Measurements from ENCODE around the gene CCL7.

CCL7 gene

GRCh38 chr17:34248511-34249024, 21.5 kb upstream of the CCL7 start:
- no peak for FAIRE-seq

- FAIRE-seq: no peak
Measured at GRCh38 chr17:34249061-34249460, 21.0 kb upstream of the CCL7 start.

GRCh38 chr17:34249478-34249877, 20.5 kb upstream of the CCL7 start:
- no peak for FAIRE-seq

- FAIRE-seq: no peak
Measured at GRCh38 chr17:34251186-34251585, 18.8 kb upstream of the CCL7 start.

- FAIRE-seq: no peak
Measured at GRCh38 chr17:34252095-34252443, 18.0 kb upstream of the CCL7 start.

GRCh38 chr17:34252444-34253138, 17.4 kb upstream of the CCL7 start:
- FAIRE-seq: peak; percentile 80

GRCh38 chr17:34253139-34253525, 16.9 kb upstream of the CCL7 start:
- no peak for FAIRE-seq

- FAIRE-seq: no peak
Measured at GRCh38 chr17:34254146-34254545, 15.9 kb upstream of the CCL7 start.

GRCh38 chr17:34254651-34255380, 15.2 kb upstream of the CCL7 start, which contains the start of gene CCL2:
CCL2 (plus strand) TSS chr17:34255285; CDS start chr17:34255350, 65 bp downstream.
- no peak for FAIRE-seq

- no peak for FAIRE-seq
Measured at GRCh38 chr17:34255381-34255732, 14.7 kb upstream of the CCL7 start.

GRCh38 chr17:34255841-34256240, 14.2 kb upstream of the CCL7 start:
- no peak for FAIRE-seq

GRCh38 chr17:34257299-34257985, 12.6 kb upstream of the CCL7 start:
- no peak for FAIRE-seq

GRCh38 chr17:34257986-34258326, 12.1 kb upstream of the CCL7 start:
- no peak for FAIRE-seq

GRCh38 chr17:34259146-34259545, 10.9 kb upstream of the CCL7 start:
- no peak for FAIRE-seq

GRCh38 chr17:34260861-34261260, 9.2 kb upstream of the CCL7 start:
- FAIRE-seq: no peak

GRCh38 chr17:34261568-34262337, 8.3 kb upstream of the CCL7 start:
- FAIRE-seq: no peak

- no peak for FAIRE-seq
Measured at GRCh38 chr17:34265711-34266110, 4.3 kb upstream of the CCL7 start.

GRCh38 chr17:34275881-34276280, 5.9 kb downstream of the CCL7 start:
- no peak for FAIRE-seq

GRCh38 chr17:34276826-34277225, 6.8 kb downstream of the CCL7 start:
- FAIRE-seq: no peak

GRCh38 chr17:34283571-34283970, 13.6 kb downstream of the CCL7 start:
- no peak for FAIRE-seq

- no peak for FAIRE-seq
Measured at GRCh38 chr17:34285286-34285792, 15.3 kb downstream of the CCL7 start, which contains the start of gene CCL11. CCL11 (plus strand) TSS chr17:34285742; CDS start chr17:34285809, 67 bp downstream.

GRCh38 chr17:34287875-34288274, 17.9 kb downstream of the CCL7 start:
- no peak for FAIRE-seq

- no peak for FAIRE-seq
Measured at GRCh38 chr17:34290586-34290985, 20.6 kb downstream of the CCL7 start.
